HepG2 (cell line): ENCODE results near the gene HS3ST1. TPM values are rescaled to one million over a fixed set of nuclear protein-coding genes. Genes with fewer than 3 reads are reported as not detected.
A peak's percentile ranks its signal among the peaks of the same experiment; 100 is the strongest.

ENCODE experiments used
- ATAC-seq: fragments of 200-7000 bp; cut with Tn5 transposase; 3 replicates; pipeline ENCODE4 v1.9.1; 2020; ENCODE audit warnings: mild to moderate bottlenecking, moderate library complexity
- BruUV-seq: library from RNA; stranded (reverse); fragments of 400-500 nt; replicated peaks from 2 replicates; lab custom pipeline; 2021; lab: Mats Ljungman, UMichigan
- CTCF ChIA-PET: fragments of 300-600 bp; formaldehyde crosslinking; extraction: SDS; loops from one replicate; lab custom pipeline; 2021; ENCODE audit warnings: low total read pairs, inconsistent platforms, low intra/inter-chr PET ratio; lab: Yijun Ruan, JAX
- POLR2A ChIA-PET: fragments of 350-600 bp; sonication (Branson Sonifier 250); formaldehyde crosslinking; loops from one replicate; lab custom pipeline; 2020; ENCODE audit warnings: antibody characterized with exemption, inconsistent platforms; lab: Yijun Ruan, JAX
- DNase-seq: peaks from one replicate; pipeline ENCODE4 v3.0.0-alpha.2; 2015; ENCODE audit warnings: low spot score
- FAIRE-seq: peaks from 3 replicates; lab custom pipeline; 2011; peaks lifted over from hg19 to GRCh38; lab: Jason Lieb, UNC
- H2AFZ ChIP-seq: one replicate; pipeline ENCODE4 v1.6.1; 2011; ENCODE audit warnings: low read length, inconsistent platforms
- H3K27ac ChIP-seq: fragments of 300-600 bp; 3 replicates; pipeline ENCODE4 v1.8.0; 2011; ENCODE audit warnings: mixed run types, mild to moderate bottlenecking, mixed read lengths, low read length, inconsistent platforms; ENCODE audit not compliant: insufficient read depth; ENCODE audit errors: extremely low read length
- H3K27me3 ChIP-seq, 2 experiments: fragments of 200-600 bp in 1 of 2; 2 replicates in 1 of 2; 3 replicates in 1 of 2; pipeline versions ENCODE4 v1.6.0 to v1.8.0; 2011; ENCODE audit warnings: low read length in 2 of 2, mild to moderate bottlenecking in 2 of 2, moderate library complexity in 2 of 2, inconsistent platforms in 1 of 2; ENCODE audit not compliant: insufficient read depth in 2 of 2, control insufficient read depth in 1 of 2
- H3K36me3 ChIP-seq, 2 experiments: fragments of 200-600 bp in 1 of 2; replicated peaks in 1 of 2; 2 replicates in 1 of 2; 3 replicates in 1 of 2; pipeline versions ENCODE4 v1.5.1 to v1.8.0; 2011; ENCODE audit warnings: low read length in 2 of 2, inconsistent platforms in 1 of 2; ENCODE audit not compliant: insufficient read depth in 2 of 2, control insufficient read depth in 1 of 2
- H3K4me1 ChIP-seq: 2 replicates; pipeline ENCODE4 v1.5.1; 2012; ENCODE audit warnings: low read length, inconsistent platforms; ENCODE audit not compliant: insufficient read depth
- H3K4me2 ChIP-seq: 2 replicates; pipeline ENCODE4 v1.6.0; 2011; ENCODE audit warnings: low read depth, low read length, inconsistent platforms
- H3K4me3 ChIP-seq, 3 experiments: fragments of 200-600 bp in 1 of 3; sonication (generic), shearing (Covaris generic) in 1 of 3; replicated peaks in 1 of 3; 2 replicates each; pipeline ENCODE4 v1.5.1; 2011 to 2016; ENCODE audit warnings: low read length in 3 of 3, inconsistent platforms in 2 of 3, low read depth in 2 of 3, mild to moderate bottlenecking in 2 of 3, control low read depth in 1 of 3, mixed read lengths in 1 of 3; ENCODE audit not compliant: insufficient read depth in 1 of 3
- H3K79me2 ChIP-seq: one replicate; pipeline ENCODE4 v1.6.1; 2011; ENCODE audit warnings: low read length, inconsistent platforms; ENCODE audit not compliant: insufficient read depth
- H3K9ac ChIP-seq: 2 replicates; pipeline ENCODE4 v1.6.0; 2011; ENCODE audit warnings: mild to moderate bottlenecking, low read depth, low read length, inconsistent platforms; ENCODE audit not compliant: insufficient read depth
- H3K9me3 ChIP-seq: 2 replicates; pipeline ENCODE4 v1.5.1; 2012; ENCODE audit warnings: mild to moderate bottlenecking, low read length
- H4K20me1 ChIP-seq: 2 replicates; pipeline ENCODE4 v1.6.0; 2011; ENCODE audit warnings: inconsistent platforms, mild to moderate bottlenecking, low read length, moderate library complexity; ENCODE audit not compliant: insufficient read depth
- CBX1 ChIP-seq: IDR thresholded peaks from one replicate; pipeline ENCODE4 v1.6.1; 2016; ENCODE audit warnings: antibody characterized with exemption, low read depth
- HNF1B ChIP-seq: sonication (generic); formaldehyde crosslinking; IDR thresholded peaks from 2 replicates; pipeline ENCODE4 v1.5.1; 2020; ENCODE audit warnings: mild to moderate bottlenecking, moderate library complexity, missing genetic modification reagents
- MBD4 ChIP-seq: IDR thresholded peaks from 2 replicates; pipeline ENCODE4 v1.6.1; 2012; ENCODE audit warnings: low read length, inconsistent platforms, borderline replicate concordance
- MNT ChIP-seq: fragments of 450-650 bp; IDR thresholded peaks from 2 replicates; pipeline ENCODE4 v1.6.1; 2016
- MYC ChIP-seq: sonication (generic); formaldehyde crosslinking; IDR thresholded peaks from 2 replicates; pipeline ENCODE4 v1.9.0; 2021; ENCODE audit warnings: missing genetic modification reagents, borderline replicate concordance
- TEAD2 ChIP-seq: sonication (generic); formaldehyde crosslinking; IDR thresholded peaks from 2 replicates; pipeline ENCODE4 v1.9.0; 2021; ENCODE audit warnings: missing genetic modification reagents
- YY1 ChIP-seq: IDR thresholded peaks from 2 replicates; pipeline ENCODE4 v1.6.1; 2011; ENCODE audit warnings: low read length, low read depth, moderate library complexity, mild to moderate bottlenecking; ENCODE audit not compliant: insufficient read depth, insufficient replicate concordance
- ZNF121 ChIP-seq: sonication (generic); formaldehyde crosslinking; IDR thresholded peaks from 2 replicates; pipeline ENCODE4 v1.5.0; 2020; ENCODE audit warnings: mild to moderate bottlenecking, missing genetic modification reagents
- ZNF205 ChIP-seq: IDR thresholded peaks from 2 replicates; pipeline ENCODE4 v1.6.1; 2018; ENCODE audit warnings: missing biosample characterization, missing genetic modification reagents
- ZNF33A ChIP-seq: sonication (generic); formaldehyde crosslinking; IDR thresholded peaks from 2 replicates; pipeline ENCODE4 v1.5.1; 2020; ENCODE audit warnings: missing genetic modification reagents, mild to moderate bottlenecking, moderate library complexity, borderline replicate concordance
- ZNF343 ChIP-seq: sonication (generic); formaldehyde crosslinking; IDR thresholded peaks from 2 replicates; pipeline ENCODE4 v1.4.0; 2020; ENCODE audit warnings: mild to moderate bottlenecking, missing genetic modification reagents
- ZNF598 ChIP-seq: sonication (generic); formaldehyde crosslinking; IDR thresholded peaks from 2 replicates; pipeline ENCODE4 v1.5.1; 2020; ENCODE audit warnings: mild to moderate bottlenecking, missing genetic modification reagents, borderline replicate concordance
- ZNF816 ChIP-seq: sonication (generic); formaldehyde crosslinking; IDR thresholded peaks from 2 replicates; pipeline ENCODE4 v1.8.0; 2022; ENCODE audit warnings: missing genetic modification reagents, mild to moderate bottlenecking, borderline replicate concordance
- ZSCAN20 ChIP-seq: sonication (generic); formaldehyde crosslinking; IDR thresholded peaks from 2 replicates; pipeline ENCODE4 v1.4.0; 2020; ENCODE audit warnings: missing genetic modification reagents, mild to moderate bottlenecking, borderline replicate concordance
- in situ Hi-C: cut with HindIII; loops from 2 replicates; pipeline ENCODE4 v1.10.0; 2017; ENCODE audit warnings: low pct_unique_long_range_greater_than_20kb; ENCODE audit not compliant: extremely low pct_ligation_motif_present
- intact Hi-C: fragments of 100-400 bp; cut with micrococcal nuclease; formaldehyde crosslinking; loops from one replicate; pipeline ENCODE4 v1.10.0; 2022; ENCODE audit not compliant: unreplicated experiment
- polyA plus RNA-seq, 8 experiments: library from polyadenylated mRNA; depleted of rRNA in 3 of 8; stranded (reverse) in 7 of 8; unstranded in 1 of 8; fragments of >200 nt; fragmentation: Illumina TruSeq in 4 of 8; extraction: Trizol in 4 of 8; gene quantifications; 2 replicates each; pipeline versions ENCODE4 v1.2.1 to v1.2.3, GENCODE V29; 2011 to 2016; ENCODE audit warnings: low read depth in 4 of 8, missing spikeins in 1 of 8, mixed read lengths in 1 of 8; ENCODE audit not compliant: insufficient read depth in 1 of 8
- total RNA-seq, 5 experiments: library from RNA; depleted of rRNA; stranded (reverse); fragments of >200 nt; fragmentation: Illumina TruSeq; extraction: Trizol; gene quantifications; 2 replicates each; pipeline ENCODE4 v1.2.3, GENCODE V29; 2016; ENCODE audit warnings: low read depth in 1 of 5

The HS3ST1 gene
- total and polyA plus RNA-seq, 2 of the 13 experiments (the other 11 are each of a cell fraction or from before 2014, with no cell fraction given) = not detected

- TF ChIP-seq MNT = no peak
- TF ChIP-seq YY1 = no peak
- no peak for TF ChIP-seq ZSCAN20 (CRISPR knock-in tag)
- no peak for TF ChIP-seq ZNF205
- TF ChIP-seq MYC (CRISPR knock-in tag) = no peak
- no peak for TF ChIP-seq HNF1B (CRISPR knock-in tag)
- no peak for TF ChIP-seq ZNF33A (CRISPR knock-in tag)
Observed at GRCh38 chr4:11420327-11420726, 8.4 kb downstream of the HS3ST1 start (continued).

- Histone ChIP-seq H3K4me1 (no peaks in the 10 kb centered on the region), H3K4me3 (no peak overlapping the region), H3K4me2 (no peak overlapping the region), H2AFZ (no peak overlapping the region), H3K27ac (no peak overlapping the region), H3K79me2 (no peaks in the 10 kb centered on the region), H3K9me3 (no peaks in the 10 kb centered on the region), H3K9ac (no peak overlapping the region), H3K27me3 (no peaks in the 10 kb centered on the region), H4K20me1 (no peaks in the 10 kb centered on the region), H3K36me3 (no peaks in the 10 kb centered on the region)
- in situ Hi-C loops (loop anchor here (25.0 kb wide), 1 partner anchor 1256 kb away; no protein-coding TSS in a partner anchor), intact Hi-C loops (no loop called here)
- FAIRE-seq (no peak), ATAC-seq (no peak), DNase-seq (no peak)
- ChIA-PET CTCF (no interaction called here), POLR2A (no interaction called here)
- BruUV-seq = no TSS peak
- TF ChIP-seq CBX1 (no peak), TEAD2 (CRISPR knock-in tag) (no peak), ZNF598 (CRISPR knock-in tag) (no peak), ZNF343 (CRISPR knock-in tag) (no peak), ZNF121 (CRISPR knock-in tag) (no peak), MBD4 (no peak), ZNF816 (CRISPR knock-in tag) (no peak), MNT (peak; percentile 49)
Observed at GRCh38 chr4:11418610-11419009, 10.1 kb downstream of the HS3ST1 start.
